ENCODE data around the gene VEGFC.

VEGFC gene

GRCh38 chr4:176798540-176798939, 5.8 kb upstream of the VEGFC start:
- no peak for DNase-seq (ENCODE audit: low spot score)

GRCh38 chr4:176795441-176795840, 2.7 kb upstream of the VEGFC start:
- no peak for DNase-seq (ENCODE audit: low spot score)

GRCh38 chr4:176794651-176795050, 1.9 kb upstream of the VEGFC start:
- DNase-seq (ENCODE audit: low spot score) = no peak

GRCh38 chr4:176794151-176794550, 1.4 kb upstream of the VEGFC start:
- DNase-seq (ENCODE audit: low spot score) = no peak

- DNase-seq (ENCODE audit: low spot score) = no peak
These were observed 411 bp upstream of the VEGFC start for GRCh38 chr4:176793060-176793605.

- no peak for DNase-seq (ENCODE audit: low spot score)
These were observed 964 bp downstream of the VEGFC start for GRCh38 chr4:176791591-176792325.

- DNase-seq (ENCODE audit: low spot score) = no peak
These were observed 2.3 kb downstream of the VEGFC start for GRCh38 chr4:176790398-176790797.

GRCh38 chr4:176789955-176790354, 2.8 kb downstream of the VEGFC start:
- peak; percentile 52 for DNase-seq (ENCODE audit: low spot score)

- no peak for DNase-seq (ENCODE audit: low spot score)
These were observed 3.8 kb downstream of the VEGFC start for GRCh38 chr4:176788971-176789370.

GRCh38 chr4:176788248-176788647, 4.5 kb downstream of the VEGFC start:
- DNase-seq (ENCODE audit: low spot score) = no peak

- DNase-seq (ENCODE audit: low spot score) = no peak
These were observed 7.9 kb downstream of the VEGFC start for GRCh38 chr4:176784816-176785215.

- DNase-seq (ENCODE audit: low spot score) = no peak
These were observed 9.9 kb downstream of the VEGFC start for GRCh38 chr4:176782794-176783193.

- DNase-seq (ENCODE audit: low spot score) = no peak
These were observed 10.5 kb downstream of the VEGFC start for GRCh38 chr4:176782191-176782590.

GRCh38 chr4:176781739-176782100, 11.0 kb downstream of the VEGFC start:
- DNase-seq (ENCODE audit: low spot score) = no peak

GRCh38 chr4:176780995-176781738, 11.6 kb downstream of the VEGFC start:
- DNase-seq (ENCODE audit: low spot score) = no peak

- no peak for DNase-seq (ENCODE audit: low spot score)
These were observed 13.3 kb downstream of the VEGFC start for GRCh38 chr4:176779421-176779820.

- no peak for DNase-seq (ENCODE audit: low spot score)
These were observed 14.2 kb downstream of the VEGFC start for GRCh38 chr4:176778491-176778890.

- DNase-seq (ENCODE audit: low spot score) = no peak
These were observed 14.7 kb downstream of the VEGFC start for GRCh38 chr4:176778063-176778462.

- no peak for DNase-seq (ENCODE audit: low spot score)
These were observed 17.4 kb downstream of the VEGFC start for GRCh38 chr4:176775338-176775737.

GRCh38 chr4:176774852-176775251, 17.9 kb downstream of the VEGFC start:
- no peak for DNase-seq (ENCODE audit: low spot score)

GRCh38 chr4:176769514-176769913, 23.2 kb downstream of the VEGFC start:
- no peak for DNase-seq (ENCODE audit: low spot score)

GRCh38 chr4:176767183-176767582, 25.5 kb downstream of the VEGFC start:
- DNase-seq (ENCODE audit: low spot score) = no peak

GRCh38 chr4:176762661-176763308, 29.9 kb downstream of the VEGFC start:
- no peak for DNase-seq (ENCODE audit: low spot score)

Data from NAMALWA (cell line).